Central memory CD8-positive, alpha-beta T cell (primary cell): Measurements from ENCODE around the gene COX18.
A peak's percentile ranks its signal among the peaks of the same experiment; 100 is the strongest.

ENCODE experiments used
- ATAC-seq: fragments of 150-1000 bp; cut with Tn5 transposase; replicated peaks from 2 replicates; pipeline ENCODE4 v1.10.0; 2022; ENCODE audit warnings: mild to moderate bottlenecking, moderate FRiP score, moderate number of reproducible peaks; ENCODE audit not compliant: poor library complexity, severe bottlenecking; ENCODE audit errors: extremely low read depth
- DNase-seq, 2 donors: peaks; one replicate each; pipeline ENCODE4 v3.0.0; 2021; ENCODE audit warnings: low spot score in 2 of 2
- H3K27ac Mint-ChIP-seq: one replicate; pipeline ENCODE4 v1.8.0; 2022; ENCODE audit warnings: low read depth, mild to moderate bottlenecking, moderate library complexity, mixed read lengths
- H3K27me3 Mint-ChIP-seq: one replicate; pipeline ENCODE4 v1.8.0; 2022; ENCODE audit warnings: mixed read lengths
- H3K36me3 Mint-ChIP-seq: one replicate; pipeline ENCODE4 v1.8.0; 2022; ENCODE audit warnings: mild to moderate bottlenecking, moderate library complexity, mixed read lengths; ENCODE audit not compliant: insufficient read depth
- H3K4me1 Mint-ChIP-seq: one replicate; pipeline ENCODE4 v1.8.0; 2022; ENCODE audit warnings: mixed read lengths
- H3K4me3 Mint-ChIP-seq: one replicate; pipeline ENCODE4 v1.8.0; 2022; ENCODE audit warnings: mild to moderate bottlenecking, moderate library complexity, mixed read lengths
- H3K9me3 Mint-ChIP-seq: one replicate; pipeline ENCODE4 v1.8.0; 2022; ENCODE audit warnings: mixed read lengths

The COX18 gene

GRCh38 chr4:73075832-73076231, 6.3 kb upstream of the COX18 start:
- ATAC-seq, result no peak

GRCh38 chr4:73070074-73070390, 516 bp upstream of the COX18 start:
- Mint-ChIP-seq H3K27me3 (no peaks in the 10 kb centered on the region), H3K4me1 (peaks cover 39% of the 10 kb centered on the region), H3K36me3 (peaks cover 24% of the 10 kb centered on the region), H3K4me3 (peak overlapping the region; percentile 84), H3K9me3 (no peaks in the 10 kb centered on the region), H3K27ac (peak overlapping the region; percentile 97)
- no peak for DNase-seq
- peak; percentile 16 for ATAC-seq

More at GRCh38 chr4:73075832-73076231, 6.3 kb upstream of the COX18 start:
- Mint-ChIP-seq H3K4me1 (peaks cover 1% of the 10 kb centered on the region), H3K9me3 (no peaks in the 10 kb centered on the region), H3K27me3 (no peaks in the 10 kb centered on the region), H3K36me3 (peaks cover 29% of the 10 kb centered on the region), H3K4me3 (no peak overlapping the region), H3K27ac (no peak overlapping the region)
- DNase-seq, result no peak

GRCh38 chr4:73068491-73069337, 802 bp downstream of the COX18 start:
- DNase-seq (no peak), ATAC-seq (no peak)
- peak overlapping the region; percentile 97 for H3K27ac Mint-ChIP-seq
- peak overlapping the region; percentile 84 for H3K4me3 Mint-ChIP-seq
- H3K4me1 Mint-ChIP-seq, result peaks cover 39% of the 10 kb centered on the region
- H3K9me3 Mint-ChIP-seq, result no peaks in the 10 kb centered on the region
- H3K27me3 Mint-ChIP-seq, result no peaks in the 10 kb centered on the region
- peaks cover 30% of the 10 kb centered on the region for H3K36me3 Mint-ChIP-seq

GRCh38 chr4:73067971-73068394, 1.5 kb downstream of the COX18 start:
- H3K4me3 Mint-ChIP-seq, result peak overlapping the region; percentile 84
- ATAC-seq, result no peak
- DNase-seq, result no peak
- H3K9me3 Mint-ChIP-seq, result no peaks in the 10 kb centered on the region
- peaks cover 39% of the 10 kb centered on the region for H3K4me1 Mint-ChIP-seq
- H3K27me3 Mint-ChIP-seq, result no peaks in the 10 kb centered on the region
- H3K27ac Mint-ChIP-seq, result peak overlapping the region; percentile 97
- H3K36me3 Mint-ChIP-seq, result peaks cover 35% of the 10 kb centered on the region

- H3K36me3 Mint-ChIP-seq, result peaks cover 41% of the 10 kb centered on the region
- H3K27me3 Mint-ChIP-seq, result no peaks in the 10 kb centered on the region
- H3K4me1 Mint-ChIP-seq, result peaks cover 39% of the 10 kb centered on the region
- DNase-seq (no peak), ATAC-seq (no peak)
- H3K9me3 Mint-ChIP-seq, result no peaks in the 10 kb centered on the region
- peak overlapping the region; percentile 18 for H3K4me3 Mint-ChIP-seq
- H3K27ac Mint-ChIP-seq, result peak overlapping the region; percentile 97
Measured at GRCh38 chr4:73066928-73067327, 2.6 kb downstream of the COX18 start.

GRCh38 chr4:73066445-73066844, 3.1 kb downstream of the COX18 start:
- Mint-ChIP-seq H3K27ac (peak overlapping the region; percentile 97), H3K4me3 (no peak overlapping the region), H3K4me1 (peaks cover 39% of the 10 kb centered on the region)

GRCh38 chr4:73064536-73064935, 5.0 kb downstream of the COX18 start:
- peaks cover 38% of the 10 kb centered on the region for H3K4me1 Mint-ChIP-seq
- no peak overlapping the region for H3K4me3 Mint-ChIP-seq

More at GRCh38 chr4:73066445-73066844, 3.1 kb downstream of the COX18 start:
- peaks cover 45% of the 10 kb centered on the region for H3K36me3 Mint-ChIP-seq
- DNase-seq (no peak), ATAC-seq (no peak)
- no peaks in the 10 kb centered on the region for H3K27me3 Mint-ChIP-seq
- H3K9me3 Mint-ChIP-seq, result no peaks in the 10 kb centered on the region

GRCh38 chr4:73055241-73055897, 14.1 kb downstream of the COX18 start:
- no peaks in the 10 kb centered on the region for H3K9me3 Mint-ChIP-seq
- peaks cover 5% of the 10 kb centered on the region for H3K4me1 Mint-ChIP-seq
- no peaks in the 10 kb centered on the region for H3K27me3 Mint-ChIP-seq
- ATAC-seq, result no peak
- no peak overlapping the region for H3K27ac Mint-ChIP-seq
- DNase-seq, result no peak
- H3K4me3 Mint-ChIP-seq, result no peak overlapping the region
- peaks cover 40% of the 10 kb centered on the region for H3K36me3 Mint-ChIP-seq

More at GRCh38 chr4:73064536-73064935, 5.0 kb downstream of the COX18 start:
- Mint-ChIP-seq H3K9me3 (no peaks in the 10 kb centered on the region), H3K27me3 (no peaks in the 10 kb centered on the region), H3K27ac (no peak overlapping the region), H3K36me3 (peaks cover 46% of the 10 kb centered on the region)
- DNase-seq (no peak), ATAC-seq (no peak)

GRCh38 chr4:73053974-73054480, 15.5 kb downstream of the COX18 start:
- Mint-ChIP-seq H3K4me1 (peaks cover 5% of the 10 kb centered on the region), H3K27ac (no peak overlapping the region), H3K36me3 (peaks cover 32% of the 10 kb centered on the region), H3K4me3 (no peak overlapping the region), H3K27me3 (no peaks in the 10 kb centered on the region), H3K9me3 (no peaks in the 10 kb centered on the region)
- ATAC-seq (no peak), DNase-seq (no peak)

- H3K4me1 Mint-ChIP-seq, result peaks cover 5% of the 10 kb centered on the region
- no peaks in the 10 kb centered on the region for H3K9me3 Mint-ChIP-seq
- DNase-seq, result no peak
- no peak for ATAC-seq
- no peak overlapping the region for H3K27ac Mint-ChIP-seq
- peaks cover 25% of the 10 kb centered on the region for H3K36me3 Mint-ChIP-seq
- H3K4me3 Mint-ChIP-seq, result no peak overlapping the region
- no peaks in the 10 kb centered on the region for H3K27me3 Mint-ChIP-seq
Measured at GRCh38 chr4:73053076-73053475, 16.4 kb downstream of the COX18 start.

GRCh38 chr4:73051625-73052024, 17.9 kb downstream of the COX18 start:
- no peak for DNase-seq
- H3K4me1 Mint-ChIP-seq, result peaks cover 5% of the 10 kb centered on the region
- no peak for ATAC-seq
- no peaks in the 10 kb centered on the region for H3K9me3 Mint-ChIP-seq
- H3K4me3 Mint-ChIP-seq, result no peak overlapping the region
- H3K36me3 Mint-ChIP-seq, result peaks cover 11% of the 10 kb centered on the region
- no peak overlapping the region for H3K27ac Mint-ChIP-seq
- no peaks in the 10 kb centered on the region for H3K27me3 Mint-ChIP-seq

GRCh38 chr4:73045879-73046278, 23.6 kb downstream of the COX18 start:
- Mint-ChIP-seq H3K27ac (no peak overlapping the region), H3K36me3 (no peaks in the 10 kb centered on the region), H3K9me3 (no peaks in the 10 kb centered on the region), H3K27me3 (peaks cover 11% of the 10 kb centered on the region), H3K4me3 (no peak overlapping the region), H3K4me1 (no peaks in the 10 kb centered on the region)
- no peak for ATAC-seq
- no peak for DNase-seq

- no peak overlapping the region for H3K27ac Mint-ChIP-seq
- no peaks in the 10 kb centered on the region for H3K9me3 Mint-ChIP-seq
- no peak overlapping the region for H3K4me3 Mint-ChIP-seq
- H3K27me3 Mint-ChIP-seq, result peaks cover 30% of the 10 kb centered on the region
- no peak for DNase-seq
- no peaks in the 10 kb centered on the region for H3K36me3 Mint-ChIP-seq
- ATAC-seq, result no peak
- peaks cover 5% of the 10 kb centered on the region for H3K4me1 Mint-ChIP-seq
Measured at GRCh38 chr4:73037057-73037456, 32.5 kb downstream of the COX18 start.
